AG09319 (cell line): ENCODE results near the gene ZDHHC8.
A peak's percentile ranks its signal among the peaks of the same experiment; 100 is the strongest.

ENCODE experiments used
- DNase-seq: peaks from one replicate; pipeline ENCODE4 v3.0.0-alpha.2; 2010; ENCODE audit warnings: low read depth; ENCODE audit errors: extremely low read depth
- CTCF ChIP-seq: IDR thresholded peaks from 2 replicates; pipeline ENCODE4 v1.5.1; 2011; ENCODE audit warnings: low read depth, mild to moderate bottlenecking, inconsistent platforms, low read length, moderate library complexity

The ZDHHC8 gene

GRCh38 chr22:20131597-20131858 lies at the start of gene ZDHHC8:
Gene ZDHHC8 (plus strand): TSS chr22:20131804. CDS start chr22:20131948, 144 bp downstream.
- TF ChIP-seq CTCF, result no peak
- no peak for DNase-seq

GRCh38 chr22:20083157-20083890 lies 48.3 kb upstream of the ZDHHC8 start:
- TF ChIP-seq CTCF, result no peak

GRCh38 chr22:20083891-20084546 lies 47.6 kb upstream of the ZDHHC8 start:
- no peak for DNase-seq
- TF ChIP-seq CTCF, result no peak

More at GRCh38 chr22:20083157-20083890, 48.3 kb upstream of the ZDHHC8 start:
- no peak for DNase-seq

- TF ChIP-seq CTCF, result peak; percentile 21
- DNase-seq, result no peak
These were observed 46.8 kb upstream of the ZDHHC8 start for GRCh38 chr22:20084547-20085413.

- DNase-seq, result no peak
- no peak for TF ChIP-seq CTCF
These were observed 46.0 kb upstream of the ZDHHC8 start for GRCh38 chr22:20085651-20086050.

GRCh38 chr22:20086101-20086599 lies 45.5 kb upstream of the ZDHHC8 start:
- TF ChIP-seq CTCF, result no peak
- DNase-seq, result no peak

- TF ChIP-seq CTCF, result no peak
- no peak for DNase-seq
These were observed 44.8 kb upstream of the ZDHHC8 start for GRCh38 chr22:20086763-20087162.
